Gastroesophageal sphincter (tissue), 3 donors: ENCODE data around the gene SEPHS1.

Experiments used
- POLR2A ChIP-seq, 2 donors: fragments of 450-650 bp; IDR thresholded peaks; one replicate each; pipeline ENCODE4 v1.6.1; 2017; ENCODE audit warnings: antibody characterized with exemption in 2 of 2, mild to moderate bottlenecking in 2 of 2, moderate library complexity in 1 of 2
- TF ChIP-seq, protein P1 (sequence below), 4 experiments: fragments of 200-600 bp in 2 of 4; fragments of 450-650 bp in 2 of 4; sonication (generic) in 1 of 4; IDR thresholded peaks; one replicate each; pipeline ENCODE4 v1.5.1; 2017 to 2019; ENCODE audit warnings: antibody characterized with exemption in 4 of 4, mild to moderate bottlenecking in 2 of 4, moderate library complexity in 2 of 4

DNA sequence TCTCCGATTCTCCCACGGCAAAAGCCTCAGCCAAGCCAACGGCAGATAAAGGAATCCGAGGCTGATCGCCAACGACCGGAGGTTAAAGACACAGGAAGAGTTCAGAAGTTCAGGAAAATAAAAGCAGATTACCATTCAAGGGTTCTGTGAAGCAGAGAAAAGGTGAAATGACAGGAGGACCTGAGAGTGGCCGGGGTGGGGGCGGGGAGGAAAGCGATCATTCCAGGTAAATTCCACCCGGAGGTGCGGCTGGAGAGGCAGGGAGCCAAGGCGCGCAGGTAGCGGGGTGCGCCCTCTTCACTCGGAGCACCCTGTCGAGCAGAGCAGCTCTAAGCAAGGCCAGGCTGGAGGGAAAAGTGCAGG, 35.3 kb upstream of the SEPHS1 start:
- TF ChIP-seq, protein P1, sequence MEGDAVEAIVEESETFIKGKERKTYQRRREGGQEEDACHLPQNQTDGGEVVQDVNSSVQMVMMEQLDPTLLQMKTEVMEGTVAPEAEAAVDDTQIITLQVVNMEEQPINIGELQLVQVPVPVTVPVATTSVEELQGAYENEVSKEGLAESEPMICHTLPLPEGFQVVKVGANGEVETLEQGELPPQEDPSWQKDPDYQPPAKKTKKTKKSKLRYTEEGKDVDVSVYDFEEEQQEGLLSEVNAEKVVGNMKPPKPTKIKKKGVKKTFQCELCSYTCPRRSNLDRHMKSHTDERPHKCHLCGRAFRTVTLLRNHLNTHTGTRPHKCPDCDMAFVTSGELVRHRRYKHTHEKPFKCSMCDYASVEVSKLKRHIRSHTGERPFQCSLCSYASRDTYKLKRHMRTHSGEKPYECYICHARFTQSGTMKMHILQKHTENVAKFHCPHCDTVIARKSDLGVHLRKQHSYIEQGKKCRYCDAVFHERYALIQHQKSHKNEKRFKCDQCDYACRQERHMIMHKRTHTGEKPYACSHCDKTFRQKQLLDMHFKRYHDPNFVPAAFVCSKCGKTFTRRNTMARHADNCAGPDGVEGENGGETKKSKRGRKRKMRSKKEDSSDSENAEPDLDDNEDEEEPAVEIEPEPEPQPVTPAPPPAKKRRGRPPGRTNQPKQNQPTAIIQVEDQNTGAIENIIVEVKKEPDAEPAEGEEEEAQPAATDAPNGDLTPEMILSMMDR (IDR thresholded peaks at IDR 0.05) = no peak
- no peak for TF ChIP-seq POLR2A (IDR thresholded peaks at IDR 0.05)
